ENCODE results near the gene REPIN1.

Gene REPIN1

DNA sequence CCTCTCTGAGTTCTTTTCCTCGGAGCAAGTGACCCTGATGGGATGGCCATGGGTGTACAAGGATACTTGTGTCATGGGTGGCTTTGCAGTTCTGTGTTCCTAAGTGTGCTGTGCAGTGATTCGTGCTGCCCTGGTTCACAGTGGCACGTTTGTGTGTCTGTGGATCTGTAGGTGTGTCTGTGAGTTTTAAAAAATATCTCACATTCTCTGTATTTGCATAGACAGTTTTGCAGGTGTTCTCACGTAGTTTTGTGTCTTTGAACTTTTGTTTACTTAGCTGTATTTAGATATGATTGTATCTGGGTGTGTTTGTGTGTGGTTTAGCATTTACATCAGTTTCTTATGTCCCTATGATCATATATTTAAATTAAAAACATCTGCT, 14.2 kb downstream of the REPIN1 start:
- Histone ChIP-seq H3K79me2 (ENCODE audit: insufficient read depth, low read length) (0 out of 2 replicates have a peak, but pooled peaks cover 3% of the 10 kb centered on the region), H3K9ac (ENCODE audit: low read length) (peak overlapping the region; percentile 7; the same call in 1 of the 2 replicates), H3K4me3 (ENCODE audit: insufficient read depth, low read length, poor library complexity, severe bottlenecking) (no peak overlapping the region)

DNA sequence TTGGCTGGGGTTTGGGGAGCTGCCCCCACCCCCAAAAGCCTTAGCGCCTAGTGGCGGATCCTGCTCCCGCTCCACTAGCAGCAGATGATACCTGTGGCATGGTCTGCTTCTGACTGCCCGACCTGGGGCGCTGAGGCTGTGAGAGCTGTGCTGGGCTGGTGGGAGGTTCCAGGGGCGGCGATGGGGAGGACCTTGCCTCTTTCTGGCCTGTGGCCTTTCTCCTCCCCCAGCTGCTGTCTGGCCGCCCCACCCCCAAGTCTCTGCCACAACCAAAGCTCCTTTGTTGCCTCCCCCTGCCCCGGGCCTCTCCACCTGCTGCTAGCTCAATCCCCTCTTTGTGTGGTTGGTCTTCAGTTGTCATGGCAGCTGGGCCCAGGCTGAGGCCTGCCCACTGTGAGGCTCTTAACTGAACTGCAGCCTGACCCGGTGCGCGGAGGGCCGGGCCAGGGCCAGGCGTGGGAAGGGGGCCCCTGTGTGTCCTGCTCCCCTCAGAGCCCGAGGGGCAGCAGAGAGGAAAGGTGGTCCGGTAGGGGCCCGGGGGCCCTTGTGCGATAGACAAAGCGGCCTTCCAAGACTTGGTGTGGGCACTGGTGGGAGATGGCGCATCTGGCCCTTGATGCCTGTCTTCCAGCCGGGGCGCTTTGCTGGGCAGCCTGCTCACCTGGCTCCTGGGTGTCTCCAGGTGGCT, 15.2 kb downstream of the REPIN1 start:
- Histone ChIP-seq H3K79me2 (ENCODE audit: insufficient read depth, low read length) (0 out of 2 replicates have a peak, but pooled peaks cover 3% of the 10 kb centered on the region), H3K9me3 (ENCODE audit: insufficient read depth, low read length) (no peaks in the 10 kb centered on the region), H3K27ac (ENCODE audit: low read depth, low read length) (no peak overlapping the region), H3K36me3 (ENCODE audit: low read length) (no peaks in the 10 kb centered on the region), H2AFZ (ENCODE audit: low read depth, low read length, severe bottlenecking) (no peak overlapping the region), H3K27me3 (ENCODE audit: low read length) (no peaks in the 10 kb centered on the region), H3K9ac (ENCODE audit: low read length) (no peak overlapping the region), H3K9me2 (replicated peaks; ENCODE audit: insufficient read depth, low read length) (no peaks in the 10 kb centered on the region), H3F3A (ENCODE audit: insufficient read depth) (no peaks in the 10 kb centered on the region), H3K4me3 (ENCODE audit: insufficient read depth, low read length, poor library complexity, severe bottlenecking) (no peak overlapping the region), H4K20me1 (ENCODE audit: low read depth, low read length) (no peaks in the 10 kb centered on the region), H3K4me2 (ENCODE audit: low read depth, low read length, poor library complexity, severe bottlenecking) (no peak overlapping the region)
- TF ChIP-seq EZH2phosphoT487 (conservative IDR thresholded peaks at IDR 0.05; ENCODE audit: low read length): no peak
- TF ChIP-seq, protein P1, sequence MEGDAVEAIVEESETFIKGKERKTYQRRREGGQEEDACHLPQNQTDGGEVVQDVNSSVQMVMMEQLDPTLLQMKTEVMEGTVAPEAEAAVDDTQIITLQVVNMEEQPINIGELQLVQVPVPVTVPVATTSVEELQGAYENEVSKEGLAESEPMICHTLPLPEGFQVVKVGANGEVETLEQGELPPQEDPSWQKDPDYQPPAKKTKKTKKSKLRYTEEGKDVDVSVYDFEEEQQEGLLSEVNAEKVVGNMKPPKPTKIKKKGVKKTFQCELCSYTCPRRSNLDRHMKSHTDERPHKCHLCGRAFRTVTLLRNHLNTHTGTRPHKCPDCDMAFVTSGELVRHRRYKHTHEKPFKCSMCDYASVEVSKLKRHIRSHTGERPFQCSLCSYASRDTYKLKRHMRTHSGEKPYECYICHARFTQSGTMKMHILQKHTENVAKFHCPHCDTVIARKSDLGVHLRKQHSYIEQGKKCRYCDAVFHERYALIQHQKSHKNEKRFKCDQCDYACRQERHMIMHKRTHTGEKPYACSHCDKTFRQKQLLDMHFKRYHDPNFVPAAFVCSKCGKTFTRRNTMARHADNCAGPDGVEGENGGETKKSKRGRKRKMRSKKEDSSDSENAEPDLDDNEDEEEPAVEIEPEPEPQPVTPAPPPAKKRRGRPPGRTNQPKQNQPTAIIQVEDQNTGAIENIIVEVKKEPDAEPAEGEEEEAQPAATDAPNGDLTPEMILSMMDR (IDR thresholded peaks at IDR 0.05; ENCODE audit: insufficient read depth, low read length, poor library complexity, severe bottlenecking): no peak

More for the DNA sequence above, 14.2 kb downstream of the REPIN1 start:
- Histone ChIP-seq H4K20me1 (ENCODE audit: low read depth, low read length) (no peaks in the 10 kb centered on the region), H3F3A (ENCODE audit: insufficient read depth) (peaks cover 8% of the 10 kb centered on the region), H2AFZ (ENCODE audit: low read depth, low read length, severe bottlenecking) (no peak overlapping the region), H3K27me3 (ENCODE audit: low read length) (no peaks in the 10 kb centered on the region), H3K27ac (ENCODE audit: low read depth, low read length) (peak overlapping the region; percentile 33), H3K9me3 (ENCODE audit: insufficient read depth, low read length) (no peaks in the 10 kb centered on the region), H3K36me3 (ENCODE audit: low read length) (no peaks in the 10 kb centered on the region), H3K9me2 (replicated peaks; ENCODE audit: insufficient read depth, low read length) (no peaks in the 10 kb centered on the region), H3K4me2 (ENCODE audit: low read depth, low read length, poor library complexity, severe bottlenecking) (peak overlapping the region; percentile 32)
- TF ChIP-seq, protein P1 (IDR thresholded peaks at IDR 0.05; ENCODE audit: insufficient read depth, low read length, poor library complexity, severe bottlenecking): no peak
- no peak for TF ChIP-seq EZH2phosphoT487 (conservative IDR thresholded peaks at IDR 0.05; ENCODE audit: low read length)

DNA sequence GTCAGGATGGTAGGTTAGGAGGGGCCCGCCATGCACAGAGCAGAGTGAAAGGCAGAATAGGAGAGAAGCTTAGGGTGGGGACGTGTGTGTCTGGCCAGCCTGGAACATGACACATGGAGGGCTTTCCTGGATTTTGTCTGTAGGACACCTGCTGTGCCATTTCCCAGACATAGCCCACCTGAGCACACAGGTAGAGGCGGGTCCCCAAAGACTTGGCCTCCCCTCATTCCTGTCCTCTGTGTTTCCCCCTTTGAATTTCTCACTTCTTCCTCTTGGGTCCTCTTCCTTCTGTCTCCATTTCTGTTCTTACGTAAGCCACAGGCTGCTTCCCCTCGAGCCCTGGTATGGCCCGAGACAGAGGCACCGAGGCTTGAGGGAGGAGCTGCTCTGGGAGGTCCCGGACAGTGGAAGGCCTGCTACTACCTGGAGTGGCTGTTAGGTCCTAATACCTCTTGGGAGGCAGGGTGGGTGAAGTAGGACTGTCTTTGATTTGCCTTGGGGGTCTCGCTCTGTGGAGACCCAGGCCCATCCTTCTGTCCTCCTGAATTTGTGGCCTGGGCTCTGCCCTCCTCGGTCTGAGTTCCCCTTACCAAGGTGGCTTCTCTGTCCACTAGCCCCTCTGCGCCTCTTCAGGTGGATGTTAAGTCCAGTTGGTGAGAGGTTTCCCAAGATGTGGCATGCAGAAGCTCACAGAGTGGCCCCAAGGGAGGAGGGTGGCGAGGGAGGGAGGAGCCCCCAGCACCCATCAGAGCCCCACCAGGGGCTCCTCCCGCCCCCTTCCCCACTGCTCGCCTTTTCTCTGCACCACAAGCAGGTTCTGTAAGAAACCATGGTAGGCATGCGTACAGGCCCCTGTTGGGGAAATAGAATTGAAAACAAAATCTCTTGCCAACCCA, 16.0 kb downstream of the REPIN1 start:
- Histone ChIP-seq H3F3A (ENCODE audit: insufficient read depth) (no peaks in the 10 kb centered on the region), H3K4me2 (ENCODE audit: low read depth, low read length, poor library complexity, severe bottlenecking) (no peak overlapping the region), H3K4me3 (ENCODE audit: insufficient read depth, low read length, poor library complexity, severe bottlenecking) (no peak overlapping the region), H3K79me2 (ENCODE audit: insufficient read depth, low read length) (0 out of 2 replicates have a peak, but pooled peaks cover 3% of the 10 kb centered on the region), H3K9me2 (replicated peaks; ENCODE audit: insufficient read depth, low read length) (no peaks in the 10 kb centered on the region), H3K27me3 (ENCODE audit: low read length) (no peaks in the 10 kb centered on the region), H2AFZ (ENCODE audit: low read depth, low read length, severe bottlenecking) (no peak overlapping the region), H4K20me1 (ENCODE audit: low read depth, low read length) (no peaks in the 10 kb centered on the region), H3K36me3 (ENCODE audit: low read length) (no peaks in the 10 kb centered on the region), H3K9ac (ENCODE audit: low read length) (no peak overlapping the region), H3K27ac (ENCODE audit: low read depth, low read length) (no peak overlapping the region), H3K9me3 (ENCODE audit: insufficient read depth, low read length) (no peaks in the 10 kb centered on the region)
- no peak for TF ChIP-seq EZH2phosphoT487 (conservative IDR thresholded peaks at IDR 0.05; ENCODE audit: low read length)
- TF ChIP-seq, protein P1 (IDR thresholded peaks at IDR 0.05; ENCODE audit: insufficient read depth, low read length, poor library complexity, severe bottlenecking): no peak

Measured in SU-DHL-6 (cell line).